Endothelial cell of umbilical vein (primary cell): ENCODE data around the gene PSD4. TPM values are rescaled to one million over a fixed set of nuclear protein-coding genes. Genes with fewer than 3 reads are reported as not detected.

Source experiments
- BruUV-seq: library from RNA; stranded (reverse); fragments of 400-500 nt; replicated peaks from 2 replicates; lab custom pipeline; 2021; lab: Mats Ljungman, UMichigan
- CTCF ChIA-PET: fragments of 300-600, 350-600 bp; sonication (Branson Sonifier 250); formaldehyde crosslinking; loops from one replicate; lab custom pipeline; 2021; ENCODE audit warnings: antibody characterized with exemption, inconsistent platforms; lab: Charles Lee
- POLR2A ChIA-PET: fragments of 300-600, 350-600 bp; sonication (Branson Sonifier 250); formaldehyde crosslinking; loops from one replicate; lab custom pipeline; 2021; ENCODE audit warnings: antibody characterized with exemption, inconsistent platforms; lab: Charles Lee
- DNase-seq: peaks from one replicate; pipeline ENCODE4 v3.0.0-alpha.2; 2011; ENCODE audit warnings: low read depth, low spot score
- FAIRE-seq: peaks from 2 replicates; lab custom pipeline; 2011; peaks lifted over from hg19 to GRCh38; lab: Jason Lieb, UNC
- H2AFZ ChIP-seq: 2 replicates; pipeline ENCODE4 v1.6.0; 2012; ENCODE audit warnings: low read depth, low read length, control low read depth, inconsistent platforms
- H3K27ac ChIP-seq: 2 replicates; pipeline ENCODE4 v1.5.1; 2011; ENCODE audit warnings: low read depth, mild to moderate bottlenecking, control low read depth, low read length, moderate library complexity; ENCODE audit not compliant: insufficient read depth
- H3K27me3 ChIP-seq, 2 experiments: 2 replicates each; pipeline versions ENCODE4 v1.6.0 to v1.6.1; 2011; ENCODE audit warnings: low read length in 2 of 2, mixed read lengths in 1 of 2; ENCODE audit not compliant: control insufficient read depth in 2 of 2, insufficient read depth in 2 of 2
- H3K36me3 ChIP-seq, 2 experiments: 2 replicates in 1 of 2; 3 replicates in 1 of 2; pipeline ENCODE4 v1.5.1; 2011; ENCODE audit warnings: low read length in 2 of 2, mild to moderate bottlenecking in 1 of 2, moderate library complexity in 1 of 2; ENCODE audit not compliant: control insufficient read depth in 2 of 2, insufficient read depth in 2 of 2; ENCODE audit errors: extremely low read depth in 1 of 2
- H3K4me1 ChIP-seq: 3 replicates; pipeline ENCODE4 v1.5.1; 2011; ENCODE audit warnings: mild to moderate bottlenecking, low read length; ENCODE audit not compliant: control insufficient read depth, insufficient read depth; ENCODE audit errors: extremely low read depth
- H3K4me2 ChIP-seq: 2 replicates; pipeline ENCODE4 v1.6.1; 2011; ENCODE audit warnings: low read length, control low read depth, mixed read lengths; ENCODE audit not compliant: insufficient read depth
- H3K4me3 ChIP-seq, 3 experiments: fragments of 200-600 bp in 1 of 3; sonication (generic), shearing (Covaris generic) in 1 of 3; replicated peaks in 1 of 3; 2 replicates each; pipeline ENCODE4 v1.5.1; 2011 to 2016; ENCODE audit warnings: control low read depth in 3 of 3, low read length in 3 of 3, mild to moderate bottlenecking in 2 of 3, inconsistent platforms in 1 of 3, low read depth in 1 of 3, moderate library complexity in 1 of 3; ENCODE audit not compliant: insufficient read depth in 1 of 3
- H3K79me2 ChIP-seq: 2 replicates; pipeline ENCODE4 v1.6.0; 2012; ENCODE audit warnings: low read length, inconsistent platforms; ENCODE audit not compliant: control insufficient read depth, insufficient read depth
- H3K9ac ChIP-seq: replicated peaks from 2 replicates; pipeline ENCODE3; 2011; ENCODE audit warnings: low read length, control low read depth; ENCODE audit not compliant: insufficient read depth; ENCODE audit errors: extremely low read depth
- H3K9me1 ChIP-seq: replicated peaks from 3 replicates; pipeline ENCODE4 v1.6.0; 2011; ENCODE audit warnings: mild to moderate bottlenecking, low read length; ENCODE audit not compliant: control insufficient read depth, insufficient read depth; ENCODE audit errors: extremely low read depth
- H3K9me3 ChIP-seq: replicated peaks from 2 replicates; pipeline ENCODE4 v1.5.1; 2012; ENCODE audit warnings: low read length, inconsistent platforms; ENCODE audit not compliant: control insufficient read depth, insufficient read depth
- H4K20me1 ChIP-seq: replicated peaks from 2 replicates; pipeline ENCODE3; 2011; ENCODE audit warnings: mild to moderate bottlenecking, low read length; ENCODE audit not compliant: control insufficient read depth, insufficient read depth; ENCODE audit errors: extremely low read depth
- CTCF ChIP-seq, 2 donors: IDR thresholded peaks; 1 replicate in 1 of 2; 2 replicates in 1 of 2; pipeline ENCODE4 v1.5.1; 2011; ENCODE audit warnings: low read length in 2 of 2, mild to moderate bottlenecking in 2 of 2, moderate library complexity in 2 of 2, control low read depth in 1 of 2, inconsistent platforms in 1 of 2, low read depth in 1 of 2; ENCODE audit not compliant: insufficient read depth in 1 of 2; ENCODE audit errors: extremely low read depth in 1 of 2
- FOS ChIP-seq: IDR thresholded peaks from 2 replicates; pipeline ENCODE4 v1.6.1; 2011; ENCODE audit warnings: mild to moderate bottlenecking, low read length, moderate library complexity, borderline replicate concordance; ENCODE audit not compliant: insufficient read depth
- GATA2 ChIP-seq: IDR thresholded peaks from 2 replicates; pipeline ENCODE4 v1.7.0; 2011; ENCODE audit warnings: low read depth, mild to moderate bottlenecking, moderate library complexity, mixed read lengths, low read length; ENCODE audit not compliant: insufficient read length, insufficient read depth
- MAX ChIP-seq: IDR thresholded peaks from 2 replicates; pipeline ENCODE4 v1.6.1; 2011; ENCODE audit not compliant: insufficient read depth, insufficient read length
- MYC ChIP-seq: IDR thresholded peaks from one replicate; pipeline ENCODE4 v1.6.1; 2011; ENCODE audit warnings: mild to moderate bottlenecking, low read depth, low read length
- POLR2A ChIP-seq: IDR thresholded peaks from 2 replicates; pipeline ENCODE4 v1.6.1; 2012; ENCODE audit warnings: low read depth, mild to moderate bottlenecking, control low read depth, low read length
- POLR2AphosphoS5 ChIP-seq: IDR thresholded peaks from 2 replicates; pipeline ENCODE4 v1.6.1; 2012; ENCODE audit warnings: low read depth, mild to moderate bottlenecking, control low read depth, low read length, moderate library complexity; ENCODE audit not compliant: insufficient read depth
- dilution Hi-C: fragments of 300-500 bp; cut with MboI; formaldehyde crosslinking; loops from one replicate; pipeline ENCODE4 v1.15.0; 2019; ENCODE audit warnings: low sequenced_read_pairs; ENCODE audit not compliant: extremely low pct_ligation_motif_present
- intact Hi-C: fragments of 100-400 bp; cut with micrococcal nuclease; formaldehyde crosslinking; loops from one replicate; pipeline ENCODE4 v1.10.0; 2022
- polyA plus RNA-seq, 4 experiments: library from polyadenylated mRNA; depleted of rRNA in 3 of 4; stranded (reverse) in 3 of 4; unstranded in 1 of 4; fragments of >200 nt; gene quantifications; 2 replicates each; pipeline versions ENCODE4 v1.2.1 to v1.2.3, GENCODE V29; 2011 to 2012; ENCODE audit warnings: missing spikeins in 1 of 4
- total RNA-seq: library from RNA; stranded (reverse); gene quantifications from 2 replicates; pipeline ENCODE4 v1.2.3, GENCODE V29; 2021

The PSD4 gene
- total and polyA plus RNA-seq, 2 donors (not counting 3 experiments of a cell fraction or from before 2014, with no cell fraction given), result 0.01 to 0.24 TPM

GRCh38 chr2:113172721-113173541 lies 840 bp upstream of the PSD4 start:
- Histone ChIP-seq H3K4me2 (no peak overlapping the region), H3K4me3 (no peak overlapping the region), H3K9me1 (no peaks in the 10 kb centered on the region), H4K20me1 (no peaks in the 10 kb centered on the region), H2AFZ (no peak overlapping the region), H3K9ac (no peak overlapping the region), H3K79me2 (no peaks in the 10 kb centered on the region), H3K4me1 (no peaks in the 10 kb centered on the region), H3K27ac (no peak overlapping the region), H3K9me3 (no peaks in the 10 kb centered on the region), H3K27me3 (peaks cover 0 to 7% of the 10 kb centered on the region in 2 experiments), H3K36me3 (no peaks in the 10 kb centered on the region)
- no TSS peak for BruUV-seq
- CTCF ChIA-PET, result interaction anchor here (0.9 to 1.4 kb wide), 2 partner anchors 26 to 35 kb away, joined by 4 to 6 read pairs; no protein-coding TSS in a partner anchor
- dilution Hi-C loops, result no loop called here
- intact Hi-C loops, result no loop called here
- DNase-seq, result no peak
- POLR2A ChIA-PET, result no interaction called here
- FAIRE-seq, result no peak
- TF ChIP-seq MYC (no peak), MAX (no peak), CTCF (IDR thresholded peaks at IDR 0.05; ENCODE audit: extremely low read depth in 1 of 2, insufficient read depth in 1 of 2, low read depth in 1 of 2, low read length in 2 of 2) (no peak), FOS (no peak), POLR2A (no peak), POLR2AphosphoS5 (no peak), GATA2 (no peak)
